ENCODE results near the gene ARHGDIG. TPM values are rescaled to one million over a fixed set of nuclear protein-coding genes. Genes with fewer than 3 reads are reported as not detected.
"Not testable (repeated sequence)": the region's sequence is repeated elsewhere in the genome, so short reads cannot be mapped to it uniquely, and the experiment has no call there.

ARHGDIG gene
- total RNA-seq, 1 donor from 2014 or later = not detected

DNA sequence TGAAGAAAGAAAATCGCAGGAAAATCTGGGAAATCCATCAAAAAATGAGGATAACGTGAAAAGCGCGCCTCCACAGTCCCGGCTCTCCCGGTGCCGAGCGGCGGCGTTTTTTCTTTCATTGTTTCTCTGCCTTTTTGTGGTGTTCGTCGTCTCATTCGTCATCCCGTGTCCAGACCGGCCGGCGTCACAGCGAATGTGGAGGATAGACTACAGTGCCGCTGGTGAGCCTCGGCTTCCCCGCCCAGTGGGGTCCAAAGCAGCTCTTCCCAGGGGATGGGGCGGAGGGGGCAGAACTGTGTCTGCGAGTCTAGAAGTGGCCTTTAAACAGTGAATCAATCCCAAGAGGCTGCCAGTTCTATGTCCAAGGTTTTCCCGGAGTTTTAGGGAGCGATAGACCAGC is 25.9 kb upstream of the ARHGDIG start:
- no peak for TF ChIP-seq EZH2phosphoT487 (IDR thresholded peaks at IDR 0.05)
- TF ChIP-seq EZH2 (IDR thresholded peaks at IDR 0.05) = no peak
- no peak for TF ChIP-seq CTCF (IDR thresholded peaks at IDR 0.05)
- Mint-ChIP-seq H3K27me3 (ENCODE audit: insufficient read depth, low read depth) (peaks cover 3% of the 10 kb centered on the region), H3K4me3 (no peak overlapping the region), H3K27ac (no peak overlapping the region), H3K9me3 (no peaks in the 10 kb centered on the region), H3K36me3 (peaks cover 34% of the 10 kb centered on the region), H3K4me1 (no peaks in the 10 kb centered on the region)
- no peaks in the 10 kb centered on the region for H3K36me3 ChIP-seq
- no peak overlapping the region for H3K9ac ChIP-seq
- H3K27me3 ChIP-seq = no peaks in the 10 kb centered on the region
- no peaks in the 10 kb centered on the region for H3K79me2 ChIP-seq (ENCODE audit: low read depth)
- no peak overlapping the region for H2AFZ ChIP-seq (replicated peaks)
- H3K4me3 ChIP-seq = no peak overlapping the region
- no peak overlapping the region for H3K4me2 ChIP-seq
- no peaks in the 10 kb centered on the region for H4K20me1 ChIP-seq (ENCODE audit: low read depth)
- DNase-seq (ENCODE audit: low spot score) = no peak
- H3F3A ChIP-seq (ENCODE audit: low read depth) = no peaks in the 10 kb centered on the region
- no peak overlapping the region for H3K27ac ChIP-seq
- no peaks in the 10 kb centered on the region for H3K9me3 ChIP-seq (ENCODE audit: low read depth)
- H3K4me1 ChIP-seq = no peaks in the 10 kb centered on the region

- no peak overlapping the region for H3K9ac ChIP-seq
- Mint-ChIP-seq H3K27ac (no peak overlapping the region), H3K27me3 (ENCODE audit: insufficient read depth, low read depth) (peaks cover 3% of the 10 kb centered on the region), H3K4me1 (no peaks in the 10 kb centered on the region), H3K4me3 (no peak overlapping the region), H3K9me3 (no peaks in the 10 kb centered on the region), H3K36me3 (peaks cover 34% of the 10 kb centered on the region)
- no peaks in the 10 kb centered on the region for H3K9me3 ChIP-seq (ENCODE audit: low read depth)
- no peak for TF ChIP-seq EZH2phosphoT487 (IDR thresholded peaks at IDR 0.05)
- TF ChIP-seq CTCF (IDR thresholded peaks at IDR 0.05) = no peak
- no peaks in the 10 kb centered on the region for H3K27me3 ChIP-seq
- no peak overlapping the region for H3K4me3 ChIP-seq
- no peaks in the 10 kb centered on the region for H3K4me1 ChIP-seq
- no peaks in the 10 kb centered on the region for H4K20me1 ChIP-seq (ENCODE audit: low read depth)
- H2AFZ ChIP-seq (replicated peaks) = no peak overlapping the region
- no peaks in the 10 kb centered on the region for H3K36me3 ChIP-seq
- no peaks in the 10 kb centered on the region for H3F3A ChIP-seq (ENCODE audit: low read depth)
- DNase-seq (ENCODE audit: low spot score) = no peak
- no peak overlapping the region for H3K4me2 ChIP-seq
- no peak overlapping the region for H3K27ac ChIP-seq
- no peaks in the 10 kb centered on the region for H3K79me2 ChIP-seq (ENCODE audit: low read depth)
Measured at GRCh38 chr16:255183-255582, 25.2 kb upstream of the ARHGDIG start.

GRCh38 chr16:258091-258490 is 22.3 kb upstream of the ARHGDIG start:
- H3K4me3 ChIP-seq = not testable (repeated sequence)

GRCh38 chr16:259226-259625 is 21.2 kb upstream of the ARHGDIG start:
- Mint-ChIP-seq H3K27ac (peak overlapping the region; percentile 69), H3K4me3 (no peak overlapping the region), H3K9me3 (no peaks in the 10 kb centered on the region), H3K4me1 (no peaks in the 10 kb centered on the region), H3K27me3 (ENCODE audit: insufficient read depth, low read depth) (peaks cover 3% of the 10 kb centered on the region), H3K36me3 (peaks cover 30% of the 10 kb centered on the region)
- Histone ChIP-seq H4K20me1 (ENCODE audit: low read depth) (no peaks in the 10 kb centered on the region), H3K79me2 (ENCODE audit: low read depth) (no peaks in the 10 kb centered on the region), H3K27ac (no peak overlapping the region), H3K27me3 (no peaks in the 10 kb centered on the region), H3K4me1 (no peaks in the 10 kb centered on the region), H3K4me2 (no peak overlapping the region), H3K4me3 (no peak overlapping the region), H3F3A (ENCODE audit: low read depth) (no peaks in the 10 kb centered on the region), H2AFZ (replicated peaks) (no peak overlapping the region), H3K9me3 (ENCODE audit: low read depth) (no peaks in the 10 kb centered on the region), H3K36me3 (no peaks in the 10 kb centered on the region), H3K9ac (no peak overlapping the region)
- DNase-seq (ENCODE audit: low spot score) = no peak
- no peak for TF ChIP-seq EZH2 (IDR thresholded peaks at IDR 0.05)
- TF ChIP-seq EZH2phosphoT487 (IDR thresholded peaks at IDR 0.05) = no peak
- no peak for TF ChIP-seq CTCF (IDR thresholded peaks at IDR 0.05)

More at GRCh38 chr16:258091-258490, 22.3 kb upstream of the ARHGDIG start:
- not testable (repeated sequence) for H3K27ac Mint-ChIP-seq; H3K4me1 Mint-ChIP-seq; H3K27me3 Mint-ChIP-seq (ENCODE audit: insufficient read depth, low read depth); H3K27me3 ChIP-seq; H3K9me3 ChIP-seq (ENCODE audit: low read depth); H3K36me3 ChIP-seq; H3K9ac ChIP-seq; DNase-seq (ENCODE audit: low spot score); H3F3A ChIP-seq (ENCODE audit: low read depth); H2AFZ ChIP-seq (replicated peaks); H3K9me3 Mint-ChIP-seq; H3K4me2 ChIP-seq; H3K4me3 Mint-ChIP-seq; H3K4me1 ChIP-seq; H4K20me1 ChIP-seq (ENCODE audit: low read depth); H3K79me2 ChIP-seq (ENCODE audit: low read depth); H3K27ac ChIP-seq
- H3K36me3 Mint-ChIP-seq = peaks cover 33% of the 10 kb centered on the region
